Body of pancreas (tissue), 4 donors: ENCODE results near the gene PLAGL1. TPM values are rescaled to one million over a fixed set of nuclear protein-coding genes. Genes with fewer than 3 reads are reported as not detected.
"Not testable (repeated sequence)": the region's sequence is repeated elsewhere in the genome, so short reads cannot be mapped to it uniquely, and the experiment has no call there.

Experiments used
- ATAC-seq: fragments of 150-250 bp; one replicate; pipeline ENCODE4 v1.9.1; 2016
- DNase-seq, 4 donors: peaks; one replicate each; pipeline ENCODE4 v3.0.0-alpha.2; 2019
- H3K27ac ChIP-seq, 4 donors: fragments of 200-600 bp; sonication (generic); 1 replicate in 3 of 4; 2 replicates in 1 of 4; pipeline versions ENCODE4 v1.5.1 to v1.6.1; 2016 to 2019; ENCODE audit warnings: mild to moderate bottlenecking in 1 of 4, mixed read lengths in 1 of 4, moderate library complexity in 1 of 4
- H3K27me3 ChIP-seq, 2 donors: fragments of 200-600 bp; sonication (generic); one replicate each; pipeline ENCODE4 v1.6.0; 2016; ENCODE audit warnings: mild to moderate bottlenecking in 1 of 2
- H3K36me3 ChIP-seq, 2 donors: fragments of 200-600 bp; sonication (generic); replicated peaks in 1 of 2; 2 replicates each; pipeline ENCODE4 v1.5.1; 2016; ENCODE audit warnings: low read depth in 2 of 2; ENCODE audit not compliant: insufficient read depth in 1 of 2
- H3K4me1 ChIP-seq: fragments of 200-600 bp; sonication (generic); one replicate; pipeline ENCODE4 v1.6.0; 2016
- H3K4me3 ChIP-seq, 2 donors: fragments of 200-600 bp; sonication (generic); 1 replicate in 1 of 2; 2 replicates in 1 of 2; pipeline ENCODE4 v1.5.1; 2016 to 2019
- H3K9me3 ChIP-seq, 3 donors: fragments of 200-600 bp; sonication (generic); 1 replicate in 2 of 3; 2 replicates in 1 of 3; pipeline ENCODE4 v1.5.1; 2016
- CTCF ChIP-seq, 7 experiments: fragments of 450-650 bp in 4 of 7; fragments of 200-600 bp in 3 of 7; sonication (generic) in 3 of 7; IDR thresholded peaks; one replicate each; pipeline ENCODE4 v1.5.1; 2016 to 2019; ENCODE audit warnings: antibody characterized with exemption in 7 of 7
- POLR2A ChIP-seq, 3 donors: fragments of 450-650 bp; IDR thresholded peaks; one replicate each; pipeline ENCODE4 v1.6.1; 2016; ENCODE audit warnings: antibody characterized with exemption in 3 of 3, mild to moderate bottlenecking in 2 of 3
- WGBS, 2 donors: methylation state at CpG; one replicate each; pipeline ENCODE4 v1.1.5; 2017; 5-methylcytosine and 5-hydroxymethylcytosine counted together
- intact Hi-C: fragments of 100-400 bp; cut with DNase I; formaldehyde crosslinking; loops from one replicate; pipeline ENCODE4 v1.15.1; 2023
- total RNA-seq, 2 donors: library from RNA; depleted of rRNA; stranded (reverse); fragments of >200 nt; gene quantifications; one replicate each; pipeline ENCODE4 v1.1.0, GENCODE V29; 2016

The PLAGL1 gene
- total RNA-seq, 2 donors from 2014 or later, result 22.1 to 23.3 TPM

GRCh38 chr6:143934331-143934730 lies 73.7 kb downstream of the PLAGL1 start:
- WGBS, 2 donors, result 84 to 88% methylated on average over 1 of the region's 1 CpG
- no peaks in the 10 kb centered on the region for H3K27me3 ChIP-seq
- H3K27ac ChIP-seq, result no peak overlapping the region
- TF ChIP-seq CTCF (IDR thresholded peaks at IDR 0.05) (no peak), POLR2A (IDR thresholded peaks at IDR 0.05) (no peak)
- H3K4me3 ChIP-seq, result no peak overlapping the region
- H3K36me3 ChIP-seq, result no peaks in the 10 kb centered on the region
- intact Hi-C loops, result no loop called here
- no peak for ATAC-seq
- DNase-seq, result no peak
- H3K9me3 ChIP-seq, result no peaks in the 10 kb centered on the region
- no peaks in the 10 kb centered on the region for H3K4me1 ChIP-seq

GRCh38 chr6:143929975-143930374 lies 78.1 kb downstream of the PLAGL1 start:
- TF ChIP-seq POLR2A (IDR thresholded peaks at IDR 0.05) (no peak), CTCF (IDR thresholded peaks at IDR 0.05) (no peak)
- ATAC-seq, result no peak
- Histone ChIP-seq H3K4me3 (no peak overlapping the region), H3K27ac (no peak overlapping the region), H3K9me3 (no peaks in the 10 kb centered on the region), H3K4me1 (no peaks in the 10 kb centered on the region), H3K36me3 (no peaks in the 10 kb centered on the region), H3K27me3 (no peaks in the 10 kb centered on the region)
- DNase-seq, result no peak
- intact Hi-C loops, result no loop called here

- Histone ChIP-seq H3K36me3 (no peaks in the 10 kb centered on the region), H3K27me3 (no peaks in the 10 kb centered on the region), H3K9me3 (no peaks in the 10 kb centered on the region), H3K4me1 (no peaks in the 10 kb centered on the region), H3K27ac (no peak overlapping the region), H3K4me3 (no peak overlapping the region)
- DNase-seq (no peak), ATAC-seq (no peak)
- 92 to 96% methylated on average over 1 of the region's 1 CpG for WGBS, 2 donors
- TF ChIP-seq CTCF (IDR thresholded peaks at IDR 0.05) (no peak), POLR2A (IDR thresholded peaks at IDR 0.05) (no peak)
- intact Hi-C loops, result no loop called here
Measured at GRCh38 chr6:143928853-143929252, 79.2 kb downstream of the PLAGL1 start.

- intact Hi-C loops, result not testable (repeated sequence)
Measured at GRCh38 chr6:143917026-143917425, 91.0 kb downstream of the PLAGL1 start.

GRCh38 chr6:143912671-143913070 lies 95.4 kb downstream of the PLAGL1 start:
- Histone ChIP-seq H3K4me1 (no peaks in the 10 kb centered on the region), H3K9me3 (no peaks in the 10 kb centered on the region), H3K27ac (no peak overlapping the region), H3K27me3 (no peaks in the 10 kb centered on the region), H3K4me3 (no peak overlapping the region), H3K36me3 (no peaks in the 10 kb centered on the region)
- DNase-seq, result no peak
- intact Hi-C loops, result no loop called here
- ATAC-seq, result no peak
- 83% methylated on average over 1 of the region's 1 CpG; no CpG with 5 or more reads in 1 of the 2 donors for WGBS, 2 donors
- TF ChIP-seq CTCF (IDR thresholded peaks at IDR 0.05) (no peak), POLR2A (IDR thresholded peaks at IDR 0.05) (no peak)

More at GRCh38 chr6:143917026-143917425, 91.0 kb downstream of the PLAGL1 start:
- not testable (repeated sequence) for H3K36me3 ChIP-seq, DNase-seq, ATAC-seq, H3K27me3 ChIP-seq, H3K9me3 ChIP-seq, H3K4me1 ChIP-seq, H3K4me3 ChIP-seq, H3K27ac ChIP-seq
- 78 to 81% methylated on average over 4 of the region's 4 CpGs for WGBS, 2 donors
